HG03575 (cell line): ENCODE results near the gene NKX6-2.
"Not testable (repeated sequence)": the region's sequence is repeated elsewhere in the genome, so short reads cannot be mapped to it uniquely, and the experiment has no call there.

Source experiments
- ATAC-seq: cut with Tn5 transposase; IDR thresholded peaks from one replicate; pipeline ENCODE4 v1.9.1; 2021; ENCODE audit not compliant: unreplicated experiment, insufficient number of reproducible peaks, low FRiP score; ENCODE audit errors: extremely low read depth

Gene NKX6-2

GRCh38 chr10:132802048-132802447 lies 16.1 kb upstream of the NKX6-2 start:
- no peak for ATAC-seq

GRCh38 chr10:132799865-132800264 lies 13.9 kb upstream of the NKX6-2 start:
- no peak for ATAC-seq

GRCh38 chr10:132798876-132799275 lies 12.9 kb upstream of the NKX6-2 start:
- ATAC-seq, result no peak

- no peak for ATAC-seq
Measured at GRCh38 chr10:132798403-132798802, 12.5 kb upstream of the NKX6-2 start.

GRCh38 chr10:132797986-132798385 lies 12.0 kb upstream of the NKX6-2 start:
- not testable (repeated sequence) for ATAC-seq

GRCh38 chr10:132796846-132797245 lies 10.9 kb upstream of the NKX6-2 start:
- no peak for ATAC-seq

GRCh38 chr10:132793871-132794849 lies 8.2 kb upstream of the NKX6-2 start:
- ATAC-seq, result no peak

- ATAC-seq, result no peak
Measured at GRCh38 chr10:132793213-132793612, 7.3 kb upstream of the NKX6-2 start.

GRCh38 chr10:132792796-132793195 lies 6.8 kb upstream of the NKX6-2 start:
- ATAC-seq, result no peak

- ATAC-seq, result not testable (repeated sequence)
Measured at GRCh38 chr10:132792099-132792498, 6.2 kb upstream of the NKX6-2 start.

- no peak for ATAC-seq
Measured at GRCh38 chr10:132790934-132791829, 5.2 kb upstream of the NKX6-2 start.

GRCh38 chr10:132790470-132790869 lies 4.5 kb upstream of the NKX6-2 start:
- no peak for ATAC-seq

- ATAC-seq, result no peak
Measured at GRCh38 chr10:132789659-132790148, 3.8 kb upstream of the NKX6-2 start.

- ATAC-seq, result no peak
Measured at GRCh38 chr10:132788831-132789219, 2.9 kb upstream of the NKX6-2 start.

GRCh38 chr10:132788180-132788830 lies 2.4 kb upstream of the NKX6-2 start:
- ATAC-seq, result no peak

- ATAC-seq, result no peak
Measured at GRCh38 chr10:132787495-132788179, 1.7 kb upstream of the NKX6-2 start.

- ATAC-seq, result no peak
Measured at GRCh38 chr10:132786884-132787494, 1.0 kb upstream of the NKX6-2 start.

GRCh38 chr10:132786476-132786883 lies 533 bp upstream of the NKX6-2 start:
- no peak for ATAC-seq
